ENCODE data around the gene GNAS-AS1. TPM values are rescaled to one million over a fixed set of nuclear protein-coding genes. Genes with fewer than 3 reads are reported as not detected.

GNAS-AS1 gene
- total RNA-seq, 1 donor from 2014 or later, result 1.1 TPM

- DNase-seq (no peak), ATAC-seq (no peak)
- peak overlapping the region; percentile 56 for H3K4me3 ChIP-seq
- peak overlapping the region; percentile 88 for H3K27ac ChIP-seq
- peaks cover 15% of the 10 kb centered on the region for H3K4me1 ChIP-seq
- no peaks in the 10 kb centered on the region for H3K36me3 ChIP-seq
- no peaks in the 10 kb centered on the region for H3K9me3 ChIP-seq
- H3K27me3 ChIP-seq, result no peaks in the 10 kb centered on the region
- intact Hi-C loops (cut with DNase I), result no loop called here
- TF ChIP-seq CTCF (IDR thresholded peaks at IDR 0.05), result no peak
These were observed 38.6 kb upstream of the GNAS-AS1 start for GRCh38 chr20:58889334-58889760.

GRCh38 chr20:58888521-58889333 is 38.0 kb upstream of the GNAS-AS1 start:
- Histone ChIP-seq H3K27me3 (no peaks in the 10 kb centered on the region), H3K4me1 (peaks cover 9% of the 10 kb centered on the region), H3K27ac (peak overlapping the region; percentile 45), H3K36me3 (no peaks in the 10 kb centered on the region), H3K4me3 (peak overlapping the region; percentile 56), H3K9me3 (no peaks in the 10 kb centered on the region)
- no peak for TF ChIP-seq CTCF (IDR thresholded peaks at IDR 0.05)
- DNase-seq, result peak; percentile 93
- peak; percentile 64 for ATAC-seq
- intact Hi-C loops (cut with DNase I), result no loop called here

DNA sequence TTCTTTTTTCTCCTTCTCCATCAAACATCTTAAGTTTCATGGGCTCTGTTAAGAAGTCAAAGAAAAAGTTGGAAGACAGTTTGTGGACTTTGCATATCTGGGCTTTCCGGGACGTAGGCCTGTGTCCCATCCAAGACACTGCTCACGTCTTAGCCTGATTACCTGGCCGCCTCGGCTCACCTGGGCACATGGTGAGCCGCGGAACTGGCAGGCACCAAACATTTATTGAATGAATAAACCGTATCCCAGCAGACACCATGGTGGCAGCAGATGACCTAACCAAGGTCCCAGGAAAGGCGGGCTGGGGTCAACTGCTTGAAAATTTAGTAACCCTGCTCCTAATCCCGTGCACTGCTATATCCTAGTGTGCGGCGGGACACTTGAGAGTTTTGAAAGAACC is 37.4 kb upstream of the GNAS-AS1 start:
- intact Hi-C loops (cut with DNase I), result no loop called here
- no peak for TF ChIP-seq CTCF (IDR thresholded peaks at IDR 0.05)
- Histone ChIP-seq H3K27me3 (no peaks in the 10 kb centered on the region), H3K9me3 (no peaks in the 10 kb centered on the region), H3K27ac (peak overlapping the region; percentile 45), H3K4me1 (peaks cover 3% of the 10 kb centered on the region), H3K4me3 (peak overlapping the region; percentile 56), H3K36me3 (no peaks in the 10 kb centered on the region)
- ATAC-seq (no peak), DNase-seq (no peak)

- intact Hi-C loops (cut with DNase I), result no loop called here
- Histone ChIP-seq H3K27ac (no peak overlapping the region), H3K9me3 (no peaks in the 10 kb centered on the region), H3K4me1 (no peaks in the 10 kb centered on the region), H3K27me3 (no peaks in the 10 kb centered on the region), H3K4me3 (no peak overlapping the region), H3K36me3 (no peaks in the 10 kb centered on the region)
- TF ChIP-seq CTCF (IDR thresholded peaks at IDR 0.05), result no peak
- DNase-seq (no peak), ATAC-seq (no peak)
These were observed 35.8 kb upstream of the GNAS-AS1 start for GRCh38 chr20:58886546-58886945.

GRCh38 chr20:58884966-58885365 is 34.3 kb upstream of the GNAS-AS1 start:
- DNase-seq (no peak), ATAC-seq (no peak)
- intact Hi-C loops (cut with DNase I), result no loop called here
- Histone ChIP-seq H3K4me3 (no peak overlapping the region), H3K9me3 (no peaks in the 10 kb centered on the region), H3K27me3 (no peaks in the 10 kb centered on the region), H3K36me3 (no peaks in the 10 kb centered on the region), H3K27ac (no peak overlapping the region), H3K4me1 (no peaks in the 10 kb centered on the region)
- no peak for TF ChIP-seq CTCF (IDR thresholded peaks at IDR 0.05)
